Kidney (tissue), 14 donors: ENCODE measurements around the gene CHD9. TPM values are rescaled to one million over a fixed set of nuclear protein-coding genes. Genes with fewer than 3 reads are reported as not detected.

Experiments
- DNase-seq, 5 donors: peaks; one replicate each; pipeline ENCODE4 v3.0.0-alpha.2; 2013 to 2020
- FAIRE-seq: peaks from 2 replicates; lab custom pipeline; 2012; peaks lifted over from hg19 to GRCh38; lab: Jason Lieb, UNC
- H3K27ac ChIP-seq, 2 donors: one replicate each; pipeline ENCODE4 v1.7.0; 2013; ENCODE audit warnings: low read depth in 2 of 2, low read length in 2 of 2, inconsistent platforms in 1 of 2
- H3K27me3 ChIP-seq: one replicate; pipeline ENCODE4 v1.7.1; 2013; ENCODE audit warnings: low read length, inconsistent platforms; ENCODE audit not compliant: control insufficient read depth, insufficient read depth
- H3K36me3 ChIP-seq, 3 donors: one replicate each; pipeline versions ENCODE4 v1.7.0 to v1.7.1; 2013; ENCODE audit warnings: low read length in 3 of 3, control low read depth in 1 of 3, inconsistent platforms in 1 of 3; ENCODE audit not compliant: insufficient read depth in 3 of 3, control insufficient read depth in 2 of 3
- H3K4me1 ChIP-seq, 3 donors: one replicate each; pipeline versions ENCODE4 v1.7.0 to v1.7.1; 2013; ENCODE audit warnings: low read length in 3 of 3, inconsistent platforms in 1 of 3, low read depth in 1 of 3; ENCODE audit not compliant: control insufficient read depth in 2 of 3, insufficient read depth in 2 of 3
- H3K4me3 ChIP-seq, 3 donors: one replicate each; pipeline versions ENCODE4 v1.7.0 to v1.8.1; 2013; ENCODE audit warnings: low read length in 3 of 3, control low read depth in 1 of 3, inconsistent platforms in 1 of 3
- H3K9ac ChIP-seq, 3 donors: one replicate each; pipeline versions ENCODE4 v1.7.0 to v1.7.1; 2013; ENCODE audit warnings: low read length in 3 of 3, control low read depth in 1 of 3, inconsistent platforms in 1 of 3
- H3K9me3 ChIP-seq, 3 donors: one replicate each; pipeline versions ENCODE4 v1.7.0 to v1.7.1; 2013; ENCODE audit warnings: low read length in 3 of 3, control low read depth in 1 of 3, inconsistent platforms in 1 of 3; ENCODE audit not compliant: control insufficient read depth in 2 of 3, insufficient read depth in 1 of 3
- CTCF ChIP-seq: IDR thresholded peaks from 3 replicates; pipeline ENCODE4 v1.5.1; 2012; ENCODE audit warnings: mild to moderate bottlenecking, moderate library complexity, borderline replicate concordance; ENCODE audit not compliant: insufficient read depth; ENCODE audit errors: extremely low read depth
- intact Hi-C: fragments of 100-400 bp; cut with DNase I; formaldehyde crosslinking; loops from one replicate; pipeline ENCODE4 v1.11.1; 2022
- polyA plus RNA-seq: library from polyadenylated mRNA; stranded (reverse); fragments of 350-450 nt; fragmentation: Illumina TruSeq; extraction: RNeasy Lipid Tissue Mini Kit (QIAGEN cat#74804); gene quantifications from one replicate; pipeline ENCODE4 v1.2.3, GENCODE V29; 2014; ENCODE audit warnings: low read depth, low replicate concordance; ENCODE audit not compliant: insufficient read depth
- total RNA-seq: library from RNA; stranded (reverse); fragmentation: NEBNext Ultra II Directional; extraction: Animal tissue kit (Norgen Biotek cat#: 25700); gene quantifications from one replicate; pipeline ENCODE4 v1.2.1, GENCODE V29; 2021
- donor health status: control.
- donor health status: control.
- donor health status: control.
- donor health status: control.
- donor health status: control.
- donor health status: DM: yes; HTN: yes; CAD: no.
- donor health status: Normal renal cell carcinoma (clear cell type).

Gene CHD9
- total and polyA plus RNA-seq, 2 donors from 2014 or later = 9.4 to 83.7 TPM

GRCh38 chr16:53358884-53359283, 304.1 kb downstream of the CHD9 start:
- DNase-seq = no peak
- H3K4me3 ChIP-seq = no peak overlapping the region
- H3K36me3 ChIP-seq = no peaks in the 10 kb centered on the region
- H3K27me3 ChIP-seq = no peaks in the 10 kb centered on the region
- TF ChIP-seq CTCF = no peak
- H3K27ac ChIP-seq = no peak overlapping the region
- H3K4me1 ChIP-seq = no peaks in the 10 kb centered on the region
- no peaks in the 10 kb centered on the region for H3K9me3 ChIP-seq
- intact Hi-C loops = no loop called here
- no peak overlapping the region for H3K9ac ChIP-seq
- no peak for FAIRE-seq

- H3K27ac ChIP-seq = no peak overlapping the region
- H3K36me3 ChIP-seq = no peaks in the 10 kb centered on the region
- FAIRE-seq (no peak), DNase-seq (no peak)
- intact Hi-C loops = no loop called here
- peaks cover 0 to 2% (median 0%) of the 10 kb centered on the region in 3 donors for H3K4me1 ChIP-seq
- H3K9ac ChIP-seq = no peak overlapping the region
- peaks cover 12% of the 10 kb centered on the region for H3K27me3 ChIP-seq
- no peaks in the 10 kb centered on the region for H3K9me3 ChIP-seq
- TF ChIP-seq CTCF = no peak
- no peak overlapping the region for H3K4me3 ChIP-seq
Measured at GRCh38 chr16:53369921-53370320, 315.1 kb downstream of the CHD9 start.

GRCh38 chr16:53370827-53371226, 316.0 kb downstream of the CHD9 start:
- intact Hi-C loops = no loop called here
- H3K27ac ChIP-seq = no peak overlapping the region

More at GRCh38 chr16:53370827-53371226, 316.0 kb downstream of the CHD9 start:
- no peak for TF ChIP-seq CTCF
- H3K4me3 ChIP-seq = no peak overlapping the region
- no peaks in the 10 kb centered on the region for H3K9me3 ChIP-seq
- no peak for FAIRE-seq
- peaks cover 0 to 2% (median 0%) of the 10 kb centered on the region in 3 donors for H3K4me1 ChIP-seq
- H3K27me3 ChIP-seq = peaks cover 12% of the 10 kb centered on the region
- no peak overlapping the region for H3K9ac ChIP-seq
- no peaks in the 10 kb centered on the region for H3K36me3 ChIP-seq
- no peak for DNase-seq
